Cerebellar cortex (tissue), 1 donor: ENCODE data around the gene GAS6.
A peak's percentile ranks its signal among the peaks of the same experiment; 100 is the strongest.

Source experiments
- DNase-seq: peaks from one replicate; pipeline ENCODE4 v3.0.0-alpha.2; 2015; ENCODE audit warnings: low spot score

The GAS6 gene

DNA sequence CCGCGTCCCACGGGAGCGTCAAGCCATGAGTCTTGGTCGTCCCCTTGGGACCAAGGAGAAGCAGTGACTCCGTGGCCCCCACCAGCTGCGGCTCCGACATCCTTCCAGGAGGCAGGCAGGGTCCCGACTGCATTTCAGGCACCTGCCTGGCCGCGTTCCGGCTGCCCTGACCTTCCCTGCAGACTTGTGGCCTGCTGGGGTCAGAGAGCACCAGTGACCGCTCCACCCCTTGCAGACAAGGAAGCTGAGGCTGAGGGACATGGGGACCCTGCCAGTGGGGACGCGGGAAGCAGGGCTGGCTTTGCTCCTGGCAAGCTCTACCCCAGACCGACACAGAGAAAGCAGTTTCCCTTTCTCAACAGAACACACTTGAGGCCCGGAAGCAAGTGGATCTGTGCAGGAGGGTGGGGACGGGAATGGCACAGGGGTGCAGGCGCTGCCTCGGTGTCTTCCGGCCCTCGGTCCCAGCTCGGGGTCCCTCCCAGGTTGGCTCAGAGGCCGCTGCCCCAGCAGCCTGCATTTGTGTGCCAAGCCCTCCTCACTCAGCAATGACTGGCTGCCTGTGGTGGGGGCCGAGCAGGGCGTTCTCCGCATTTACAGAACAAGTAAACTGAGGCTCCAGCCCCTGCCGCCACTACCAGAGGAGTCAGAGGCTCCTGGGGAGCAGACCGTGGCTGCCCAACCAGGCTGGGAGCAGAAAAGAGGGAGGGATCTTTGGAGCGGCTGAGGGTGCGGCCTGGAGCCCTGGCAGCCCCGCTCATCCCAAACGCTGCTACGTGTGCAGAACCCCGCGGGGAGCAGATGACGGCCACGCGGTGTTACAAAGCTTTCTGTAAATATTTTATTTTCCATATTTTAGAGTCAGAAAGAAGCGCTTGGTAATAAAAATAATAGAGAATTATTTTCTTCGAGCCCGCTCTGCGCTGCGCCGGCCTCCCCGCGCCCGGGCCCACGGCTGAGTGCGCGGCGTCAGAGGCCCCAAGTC is 43.9 kb downstream of the GAS6 start:
- no peak for DNase-seq

DNA sequence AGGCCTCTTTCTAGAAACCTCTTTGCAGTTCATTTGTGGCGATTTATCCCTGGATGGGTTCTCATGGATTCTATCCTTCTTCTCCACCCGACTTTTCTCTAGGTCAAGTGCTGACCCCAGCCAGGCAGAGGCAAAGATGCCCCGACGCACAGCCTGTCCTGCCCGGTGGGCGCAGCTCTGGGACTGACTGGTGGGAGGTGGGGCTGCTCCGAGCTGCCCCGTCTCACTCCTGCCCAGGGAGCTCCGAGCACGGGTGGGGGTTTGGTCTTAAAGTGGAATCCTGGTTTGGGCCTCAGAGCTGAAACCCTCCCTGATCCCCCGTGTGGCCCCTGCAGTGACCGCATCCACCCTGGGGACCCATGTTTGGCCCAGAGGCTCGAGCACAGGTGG is 44.5 kb downstream of the GAS6 start:
- no peak for DNase-seq

GRCh38 chr13:113818700-113819295 is 45.1 kb downstream of the GAS6 start:
- no peak for DNase-seq

- DNase-seq: no peak
Measured at GRCh38 chr13:113817860-113818691, 45.8 kb downstream of the GAS6 start.

GRCh38 chr13:113816946-113817859 is 46.7 kb downstream of the GAS6 start:
- peak; percentile 70 for DNase-seq

DNA sequence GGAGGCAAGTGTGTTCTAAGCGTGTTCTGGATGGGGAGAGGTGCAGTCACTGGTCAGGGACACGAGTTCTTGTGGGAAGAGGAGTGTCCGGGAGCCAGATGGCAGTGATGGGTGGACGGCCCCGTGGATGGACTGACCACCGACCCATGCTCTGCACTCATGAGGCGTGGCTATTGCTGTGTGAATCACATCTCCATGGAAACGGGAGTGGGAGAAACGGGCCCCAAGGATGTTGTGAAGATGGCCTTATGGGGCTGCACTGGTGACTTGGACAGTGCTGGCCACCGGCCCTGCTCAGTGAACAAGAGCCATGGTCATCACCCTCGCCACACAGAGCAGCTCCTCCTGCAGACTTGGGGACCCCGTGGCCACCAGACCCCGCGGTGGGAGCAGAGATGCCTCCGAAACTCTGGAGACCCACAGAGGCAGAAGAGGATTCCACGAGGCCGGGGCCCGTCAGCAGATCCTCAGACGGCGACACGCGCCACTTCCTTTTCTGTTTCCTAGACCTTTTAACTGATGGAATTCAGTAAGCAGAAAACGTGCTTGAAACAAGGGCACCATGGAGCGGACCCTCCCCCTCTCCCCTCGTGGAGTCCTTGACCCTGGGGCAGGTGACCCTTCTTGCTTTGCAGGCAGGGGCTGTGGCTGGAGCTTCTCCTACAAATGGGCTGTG is 47.5 kb downstream of the GAS6 start:
- DNase-seq: no peak

- no peak for DNase-seq
Measured at GRCh38 chr13:113815151-113816058, 48.5 kb downstream of the GAS6 start.

DNA sequence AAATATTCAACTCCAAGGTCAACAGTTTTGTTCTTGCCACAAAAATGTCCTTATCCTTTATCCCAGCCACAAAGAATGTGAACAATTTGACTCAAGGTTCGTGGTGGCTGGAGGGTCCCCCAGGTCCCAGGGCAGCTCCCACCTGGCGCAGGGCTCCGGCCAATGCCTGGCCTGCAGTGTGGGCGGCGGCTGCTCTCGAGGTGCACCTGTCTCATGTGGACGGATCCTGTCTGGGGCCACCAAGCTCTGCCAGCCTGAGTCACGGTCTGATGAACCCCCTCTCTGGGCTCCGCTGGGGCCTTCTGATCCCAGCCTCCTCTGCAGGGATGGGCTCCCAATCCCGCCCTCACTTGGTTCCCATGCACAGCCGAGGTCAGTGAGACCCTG is 49.4 kb downstream of the GAS6 start:
- DNase-seq: no peak

DNA sequence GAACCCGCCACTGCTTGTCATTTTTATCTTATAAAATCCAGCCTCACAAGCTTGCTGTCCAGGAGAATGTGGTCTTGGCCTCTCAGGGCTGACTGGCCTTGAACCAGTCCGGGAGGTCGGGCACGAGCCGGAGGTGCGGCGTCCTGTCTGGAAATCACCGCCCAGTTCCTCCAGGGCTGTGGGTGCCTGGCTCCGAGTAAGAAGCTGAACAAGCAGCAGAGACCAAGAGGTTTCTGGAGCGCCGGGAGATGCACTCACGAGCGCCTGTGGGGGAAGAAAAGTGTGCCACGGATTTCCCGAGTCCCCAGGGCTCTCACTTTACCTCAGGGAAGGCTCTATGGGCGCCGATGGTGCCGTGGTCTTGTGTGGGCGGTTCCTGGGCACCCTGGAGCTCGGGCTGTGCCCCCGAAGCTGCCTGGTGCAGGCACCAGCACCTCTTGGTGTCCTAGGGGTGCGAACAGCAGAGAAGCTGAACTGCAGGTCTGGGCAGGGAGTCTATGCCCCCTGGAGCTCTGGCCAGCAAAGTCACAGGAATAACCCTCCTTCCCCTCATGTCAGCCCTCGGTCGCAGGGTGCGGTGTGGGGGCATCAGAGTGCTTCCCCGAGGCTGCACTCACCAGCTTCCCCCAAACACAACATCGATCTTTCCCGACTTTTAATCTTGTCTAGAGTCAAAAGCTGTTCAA is 50.0 kb downstream of the GAS6 start:
- no peak for DNase-seq

GRCh38 chr13:113813070-113813748 is 50.7 kb downstream of the GAS6 start:
- no peak for DNase-seq

- no peak for DNase-seq
Measured at GRCh38 chr13:113812178-113813040, 51.5 kb downstream of the GAS6 start.

- DNase-seq: no peak
Measured at GRCh38 chr13:113811081-113811928, 52.6 kb downstream of the GAS6 start.

GRCh38 chr13:113810640-113811039 is 53.2 kb downstream of the GAS6 start:
- DNase-seq: no peak

DNA sequence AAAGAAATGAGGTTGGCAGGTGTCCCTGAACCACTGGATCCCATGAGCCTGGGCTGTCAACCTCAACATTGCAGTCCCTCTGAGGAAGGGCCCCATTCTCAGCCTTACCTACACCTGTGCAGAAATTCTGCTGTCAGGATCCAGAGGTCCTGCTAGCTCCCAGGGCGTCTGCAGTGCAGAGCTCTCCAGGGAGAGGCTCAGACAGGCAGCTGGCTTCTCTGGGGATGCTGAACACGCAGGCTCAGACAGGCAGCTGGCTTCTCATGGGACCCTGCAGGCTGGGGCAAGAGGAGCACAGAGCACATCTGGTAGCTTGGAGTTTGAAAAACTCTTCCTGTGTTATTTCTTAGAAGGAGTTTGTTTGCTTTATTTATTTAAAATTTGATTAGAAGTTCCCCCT is 53.9 kb downstream of the GAS6 start:
- no peak for DNase-seq

- no peak for DNase-seq
Measured at GRCh38 chr13:113808058-113808834, 55.6 kb downstream of the GAS6 start.

DNA sequence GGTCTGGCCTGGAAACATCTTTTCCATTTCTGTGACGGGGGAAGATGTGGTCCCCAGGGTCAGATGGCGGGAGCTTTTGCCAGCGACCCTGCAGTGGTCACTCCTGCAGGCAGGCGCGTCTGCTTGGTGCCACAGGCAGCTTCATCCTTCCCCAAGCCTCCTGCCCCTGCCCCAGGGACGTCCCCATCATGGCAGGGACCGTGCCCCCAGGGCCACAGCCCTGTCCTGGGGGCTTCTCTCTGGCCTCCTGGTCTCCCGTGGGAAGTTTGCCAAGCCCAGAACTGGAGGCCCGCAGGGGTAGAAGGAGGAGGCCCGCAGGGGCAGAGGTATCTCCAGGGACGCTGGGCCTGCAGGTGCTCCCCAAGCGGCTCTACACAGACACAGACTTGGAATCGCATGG is 57.4 kb downstream of the GAS6 start:
- no peak for DNase-seq
